IMR-90 (cell line): Measurements from ENCODE around the gene DPH2. TPM values are rescaled to one million over a fixed set of nuclear protein-coding genes. Genes with fewer than 3 reads are reported as not detected.

ENCODE experiments used
- ATAC-seq: fragments of 200-7000 bp; cut with Tn5 transposase; 2 replicates; pipeline ENCODE4 v1.9.1; 2020; ENCODE audit warnings: low read depth, mild to moderate bottlenecking, moderate library complexity
- BruUV-seq: library from RNA; stranded (reverse); fragments of 400-500 nt; replicated peaks from 2 replicates; lab custom pipeline; 2021; lab: Mats Ljungman, UMichigan
- CTCF ChIA-PET: fragments of 300-600 bp; formaldehyde crosslinking; extraction: SDS; loops from one replicate; lab custom pipeline; 2021; ENCODE audit warnings: antibody characterized with exemption; lab: Yijun Ruan, JAX
- POLR2A ChIA-PET: fragments of 300-600 bp; sonication (Branson Sonifier 250); formaldehyde crosslinking; loops from one replicate; lab custom pipeline; 2022; ENCODE audit warnings: antibody characterized with exemption; ENCODE audit not compliant: unreplicated experiment; lab: Charles Lee
- DNase-seq: peaks from one replicate; pipeline ENCODE4 v3.0.0; 2013
- H2AFZ ChIP-seq: replicated peaks from 2 replicates; pipeline ENCODE3; 2013; ENCODE audit warnings: low read length, mild to moderate bottlenecking; ENCODE audit not compliant: poor library complexity
- H2AK5ac ChIP-seq: 2 replicates; pipeline ENCODE4 v1.6.1; 2013; ENCODE audit warnings: low read depth, low read length, inconsistent platforms
- H2AK9ac ChIP-seq: replicated peaks from 2 replicates; pipeline ENCODE3; 2013; ENCODE audit warnings: mild to moderate bottlenecking, low read depth, low read length, moderate library complexity; ENCODE audit not compliant: poor library complexity
- H2BK120ac ChIP-seq: 2 replicates; pipeline ENCODE4 v1.6.1; 2013; ENCODE audit warnings: low read depth, low read length, inconsistent platforms
- H2BK15ac ChIP-seq: 3 replicates; pipeline ENCODE4 v1.6.1; 2013; ENCODE audit warnings: low read depth, low read length, inconsistent platforms
- H2BK20ac ChIP-seq: 2 replicates; pipeline ENCODE4 v1.6.1; 2013; ENCODE audit warnings: low read depth, mild to moderate bottlenecking, inconsistent platforms, low read length, moderate library complexity
- H2BK5ac ChIP-seq: 2 replicates; pipeline ENCODE4 v1.6.1; 2013; ENCODE audit warnings: mild to moderate bottlenecking, low read depth, low read length, inconsistent platforms; ENCODE audit not compliant: poor library complexity, severe bottlenecking
- H3K14ac ChIP-seq: replicated peaks from 2 replicates; pipeline ENCODE4 v1.6.1; 2013; ENCODE audit warnings: low read depth, low read length, inconsistent platforms
- H3K18ac ChIP-seq: 2 replicates; pipeline ENCODE4 v1.6.1; 2013; ENCODE audit warnings: low read depth, low read length, control low read depth
- H3K23ac ChIP-seq: 2 replicates; pipeline ENCODE4 v1.6.1; 2013; ENCODE audit warnings: low read depth, low read length, inconsistent platforms
- H3K27ac ChIP-seq: 2 replicates; pipeline ENCODE4 v1.5.1; 2013; ENCODE audit warnings: mild to moderate bottlenecking, control low read depth, low read length; ENCODE audit not compliant: insufficient read depth
- H3K27me3 ChIP-seq: 2 replicates; pipeline ENCODE4 v1.6.1; 2013; ENCODE audit warnings: low read length; ENCODE audit not compliant: control insufficient read depth, insufficient read depth
- H3K36me3 ChIP-seq: 2 replicates; pipeline ENCODE4 v1.6.1; 2013; ENCODE audit warnings: low read length, mixed read lengths; ENCODE audit not compliant: control insufficient read depth, insufficient read depth
- H3K4ac ChIP-seq: 2 replicates; pipeline ENCODE4 v1.6.1; 2013; ENCODE audit warnings: low read depth, low read length, inconsistent platforms
- H3K4me1 ChIP-seq: 2 replicates; pipeline ENCODE4 v1.6.1; 2013; ENCODE audit warnings: low read length, mixed read lengths; ENCODE audit not compliant: control insufficient read depth, insufficient read depth
- H3K4me2 ChIP-seq: 2 replicates; pipeline ENCODE4 v1.6.1; 2013; ENCODE audit warnings: low read depth, mild to moderate bottlenecking, control low read depth, low read length, moderate library complexity
- H3K4me3 ChIP-seq: 2 replicates; pipeline ENCODE4 v1.5.1; 2013; ENCODE audit warnings: low read depth, mild to moderate bottlenecking, control low read depth, low read length, moderate library complexity; ENCODE audit not compliant: insufficient read depth
- H3K56ac ChIP-seq: 2 replicates; pipeline ENCODE4 v1.6.1; 2013; ENCODE audit warnings: low read length, inconsistent platforms; ENCODE audit not compliant: insufficient read depth; ENCODE audit errors: extremely low read depth
- H3K79me1 ChIP-seq, 2 experiments: 2 replicates each; pipeline ENCODE4 v1.6.1; 2013; ENCODE audit warnings: low read length in 2 of 2, inconsistent platforms in 1 of 2, low read depth in 1 of 2
- H3K9ac ChIP-seq: 2 replicates; pipeline ENCODE4 v1.6.1; 2013; ENCODE audit warnings: low read depth, low read length, control low read depth
- H3K9me1 ChIP-seq: 2 replicates; pipeline ENCODE4 v1.6.1; 2013; ENCODE audit warnings: low read length, inconsistent platforms; ENCODE audit not compliant: insufficient read depth
- H3K9me3 ChIP-seq: 2 replicates; pipeline ENCODE4 v1.6.1; 2013; ENCODE audit warnings: low read length; ENCODE audit not compliant: control insufficient read depth, insufficient read depth
- H4K20me1 ChIP-seq: 2 replicates; pipeline ENCODE4 v1.6.1; 2013; ENCODE audit warnings: low read length, inconsistent platforms; ENCODE audit not compliant: insufficient read depth
- H4K5ac ChIP-seq: 2 replicates; pipeline ENCODE4 v1.6.1; 2013; ENCODE audit warnings: mild to moderate bottlenecking, low read depth, low read length, control low read depth
- H4K8ac ChIP-seq, 2 experiments: 2 replicates each; pipeline ENCODE4 v1.6.1; 2013; ENCODE audit warnings: low read depth in 2 of 2, low read length in 2 of 2, control low read depth in 1 of 2, inconsistent platforms in 1 of 2
- H4K91ac ChIP-seq: 2 replicates; pipeline ENCODE4 v1.6.1; 2013; ENCODE audit warnings: low read depth, low read length, inconsistent platforms; ENCODE audit not compliant: insufficient read depth
- BHLHE40 ChIP-seq: fragments of 150-350 bp; IDR thresholded peaks from 2 replicates; pipeline ENCODE4 v1.6.1; 2016; ENCODE audit warnings: mild to moderate bottlenecking, low read depth, low read length
- CEBPB ChIP-seq: IDR thresholded peaks from 2 replicates; pipeline ENCODE4 v1.6.1; 2012; ENCODE audit warnings: low read depth, low read length, improper control_type of control experiment
- CHD1 ChIP-seq: IDR thresholded peaks from 2 replicates; pipeline ENCODE4 v1.6.1; 2012; ENCODE audit warnings: low read depth, low read length, improper control_type of control experiment
- CTCF ChIP-seq: conservative IDR thresholded peaks from 2 replicates; pipeline ENCODE4 v1.5.1; 2012; ENCODE audit warnings: mild to moderate bottlenecking, low read depth, low read length, improper control_type of control experiment
- FOS ChIP-seq: fragments of 150-350 bp; IDR thresholded peaks from 2 replicates; pipeline ENCODE4 v1.6.1; 2016; ENCODE audit warnings: low read depth, low read length
- MAFK ChIP-seq: IDR thresholded peaks from 2 replicates; pipeline ENCODE4 v1.6.1; 2012; ENCODE audit warnings: low read depth, low read length, improper control_type of control experiment
- MAZ ChIP-seq: IDR thresholded peaks from 2 replicates; pipeline ENCODE4 v1.6.1; 2012; ENCODE audit warnings: low read depth, mild to moderate bottlenecking, low read length, improper control_type of control experiment, moderate library complexity, borderline replicate concordance
- MXI1 ChIP-seq: IDR thresholded peaks from 2 replicates; pipeline ENCODE4 v1.6.1; 2012; ENCODE audit warnings: low read depth, mild to moderate bottlenecking, low read length, moderate library complexity, borderline replicate concordance
- POLR2A ChIP-seq: IDR thresholded peaks from 2 replicates; pipeline ENCODE4 v1.6.1; 2012; ENCODE audit warnings: mild to moderate bottlenecking, low read depth, low read length
- RAD21 ChIP-seq: IDR thresholded peaks from 2 replicates; pipeline ENCODE4 v1.6.1; 2012; ENCODE audit warnings: low read length, improper control_type of control experiment
- RCOR1 ChIP-seq: IDR thresholded peaks from 2 replicates; pipeline ENCODE4 v1.6.1; 2012; ENCODE audit warnings: mild to moderate bottlenecking, low read length, improper control_type of control experiment; ENCODE audit not compliant: insufficient replicate concordance
- RFX5 ChIP-seq: IDR thresholded peaks from 2 replicates; pipeline ENCODE4 v1.8.0; 2012; ENCODE audit warnings: low read depth, mild to moderate bottlenecking, low read length, moderate library complexity
- USF2 ChIP-seq: fragments of 150-350 bp; IDR thresholded peaks from 2 replicates; pipeline ENCODE4 v1.6.1; 2017; ENCODE audit warnings: mild to moderate bottlenecking, antibody characterized with exemption, low read length, low read depth
- WGBS, 2 experiments: methylation state at CpG; one replicate each; pipeline versions ENCODE4 v1.1.5 to v1.1.7; 2013; ENCODE audit warnings: missing lambda C conversion rate in 2 of 2; ENCODE audit not compliant: insufficient read length in 1 of 2; ENCODE audit errors: extremely low coverage in 2 of 2; 5-methylcytosine and 5-hydroxymethylcytosine counted together
- dilution Hi-C: fragments of 300-500 bp; cut with HindIII; formaldehyde crosslinking; loops from one replicate; pipeline ENCODE4 v1.14.3; 2018; ENCODE audit warnings: low sequenced_read_pairs; ENCODE audit not compliant: unreplicated experiment
- in situ Hi-C: fragments of 300-500 bp; cut with MboI; formaldehyde crosslinking; loops from 3 replicates; pipeline ENCODE4 v1.14.3; 2019; ENCODE audit warnings: low sequenced_read_pairs, inconsistent platforms, mixed read lengths
- intact Hi-C: fragments of 100-400 bp; cut with micrococcal nuclease; formaldehyde crosslinking; loops from 2 replicates; pipeline ENCODE4 v1.10.0; 2022
- polyA plus RNA-seq, 3 experiments: library from polyadenylated mRNA; depleted of rRNA; stranded (reverse); fragments of >200 nt; gene quantifications; 2 replicates each; pipeline ENCODE4 v1.2.3, GENCODE V29; 2012; ENCODE audit warnings: low replicate concordance in 1 of 3
- total RNA-seq: library from RNA; depleted of rRNA; stranded (reverse); fragments of >200 nt; gene quantifications from 2 replicates; pipeline ENCODE4 v1.2.3, GENCODE V29; 2012

DPH2 gene
- total and polyA plus RNA-seq, 2 of the 4 experiments (the other 2 are of a cell fraction): 21.0 to 32.2 TPM

- H2BK5ac ChIP-seq: no peak overlapping the region
- H4K91ac ChIP-seq: no peak overlapping the region; the same call in 1 of the 2 replicates
- H4K5ac ChIP-seq: no peak overlapping the region
- peaks cover 3% of the 10 kb centered on the region; the same call in 1 of the 2 replicates for H4K20me1 ChIP-seq
- peaks cover 5% of the 10 kb centered on the region for H3K9me3 ChIP-seq
- peak overlapping the region; percentile 20; the same call in 1 of the 2 replicates for H2AK5ac ChIP-seq
- H3K27me3 ChIP-seq: no peaks in the 10 kb centered on the region
- DNase-seq: no peak
- H3K56ac ChIP-seq: no peak overlapping the region
- peak overlapping the region; percentile 21; the same call in 1 of the 3 replicates for H2BK15ac ChIP-seq
- BruUV-seq: no TSS peak
- H2BK20ac ChIP-seq: no peak overlapping the region
- no peak for ATAC-seq
- H3K27ac ChIP-seq: no peak overlapping the region
- H3K36me3 ChIP-seq: peaks cover 6% of the 10 kb centered on the region; the same call in 1 of the 2 replicates
- no peak for TF ChIP-seq BHLHE40
- no peak for TF ChIP-seq MXI1
- TF ChIP-seq CEBPB: no peak
- TF ChIP-seq CHD1: no peak
- TF ChIP-seq POLR2A: no peak
- TF ChIP-seq MAFK: no peak
- no peak for TF ChIP-seq FOS
- TF ChIP-seq CTCF: no peak
- no peak for TF ChIP-seq USF2
- TF ChIP-seq RAD21: no peak
- TF ChIP-seq RCOR1: no peak
- no peak for TF ChIP-seq MAZ
- TF ChIP-seq RFX5: no peak
- H3K79me1 ChIP-seq: peaks cover 0 to 13% of the 10 kb centered on the region in 2 experiments; a peak in 1 of 4 replicates
- no peak overlapping the region for H4K8ac ChIP-seq
- no peak overlapping the region for H3K18ac ChIP-seq
- in situ Hi-C loops: loop anchor here (5.0 kb wide), 1 partner anchor 160 kb away; no protein-coding TSS in a partner anchor
- ChIA-PET CTCF (interaction anchor here (5.6 kb wide), 1 partner anchor 165 kb away, joined by 149 read pairs; no protein-coding TSS in a partner anchor), POLR2A (no interaction called here)
- intact Hi-C loops: loop anchor here (5.0 kb wide), 1 partner anchor 80 kb away; no protein-coding TSS in a partner anchor
- H3K14ac ChIP-seq: no peak overlapping the region
- peaks cover 6% of the 10 kb centered on the region for H3K9me1 ChIP-seq
- no peak overlapping the region; the same call in 1 of the 2 replicates for H2BK120ac ChIP-seq
- dilution Hi-C loops: no loop called here
- H3K23ac ChIP-seq: no peak overlapping the region
- 0 out of 2 replicates have a peak overlapping the region, but pooled peaks have one; percentile 8 for H3K4ac ChIP-seq
- H3K4me3 ChIP-seq: no peak overlapping the region
- H3K9ac ChIP-seq: no peak overlapping the region
- H3K4me1 ChIP-seq: peaks cover 10% of the 10 kb centered on the region
- 88% methylated on average over 4 of the region's 13 CpGs; no CpG with 5 or more reads in 1 of the 2 experiments for WGBS, 2 experiments
- H2AK9ac ChIP-seq: peak overlapping the region; percentile 4
- no peak overlapping the region for H3K4me2 ChIP-seq
- no peak overlapping the region for H2AFZ ChIP-seq
These were observed 37.8 kb upstream of the DPH2 start for GRCh38 chr1:43931711-43932660.
